ENCODE data around the gene ABCC10. TPM values are rescaled to one million over a fixed set of nuclear protein-coding genes. Genes with fewer than 3 reads are reported as not detected.

Gene ABCC10
- total and polyA plus RNA-seq, 7 donors, result 2.4 to 25.0 (median 12.2) TPM

DNA sequence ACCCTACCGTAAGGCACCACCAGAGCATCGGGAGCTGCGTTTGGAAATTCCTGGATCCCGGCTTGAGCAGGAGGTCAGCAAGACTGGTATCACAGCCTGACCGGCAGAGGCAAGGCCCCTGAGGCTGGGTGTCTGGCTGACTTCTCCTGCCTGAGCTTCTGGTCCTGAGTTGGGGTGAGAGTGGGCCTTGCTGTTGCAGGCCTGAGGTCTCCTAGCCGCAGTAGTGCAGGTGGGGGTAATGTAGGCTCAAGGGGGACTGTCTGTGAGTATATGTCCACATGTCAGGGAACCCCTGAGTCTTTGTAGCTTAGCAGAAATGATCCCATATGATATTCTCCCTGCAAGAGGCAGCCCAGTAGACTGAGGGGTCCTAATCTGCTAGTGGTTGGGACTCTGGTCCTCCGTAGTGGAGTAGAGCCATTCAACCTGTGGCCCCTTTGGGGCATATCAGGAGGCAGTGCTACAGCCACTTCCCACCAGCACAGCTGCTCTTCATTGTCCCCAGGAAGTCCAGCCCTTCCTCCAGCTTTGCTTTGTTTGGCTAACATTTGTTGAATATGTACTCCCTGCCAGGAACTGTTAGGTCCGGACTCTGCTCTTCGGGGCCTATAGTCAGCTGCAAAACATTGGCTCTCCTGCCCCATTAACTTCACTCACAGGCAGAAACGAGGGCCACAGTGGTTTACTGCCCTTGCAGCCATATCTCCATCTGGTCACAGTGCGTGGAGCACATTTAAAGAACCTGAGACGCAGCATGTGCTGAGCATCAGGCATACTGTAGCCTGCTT is 71.9 kb downstream of the ABCC10 start:
- Histone ChIP-seq H3K36me3 (peaks cover 31 to 65% (median 54%) of the 10 kb centered on the region in 4 donors), H3K27ac (no peak overlapping the region), H3K4me3 (no peak overlapping the region), H3K4me1 (peaks cover 0 to 26% (median 25%) of the 10 kb centered on the region in 4 donors), H3K9me3 (no peaks in the 10 kb centered on the region), H3K27me3 (no peaks in the 10 kb centered on the region)
- no peak for DNase-seq
- TF ChIP-seq EP300 (IDR thresholded peaks at IDR 0.05) (no peak), POLR2A (IDR thresholded peaks at IDR 0.05) (no peak), POLR2AphosphoS5 (IDR thresholded peaks at IDR 0.05) (no peak)
- TF ChIP-seq, protein P1, sequence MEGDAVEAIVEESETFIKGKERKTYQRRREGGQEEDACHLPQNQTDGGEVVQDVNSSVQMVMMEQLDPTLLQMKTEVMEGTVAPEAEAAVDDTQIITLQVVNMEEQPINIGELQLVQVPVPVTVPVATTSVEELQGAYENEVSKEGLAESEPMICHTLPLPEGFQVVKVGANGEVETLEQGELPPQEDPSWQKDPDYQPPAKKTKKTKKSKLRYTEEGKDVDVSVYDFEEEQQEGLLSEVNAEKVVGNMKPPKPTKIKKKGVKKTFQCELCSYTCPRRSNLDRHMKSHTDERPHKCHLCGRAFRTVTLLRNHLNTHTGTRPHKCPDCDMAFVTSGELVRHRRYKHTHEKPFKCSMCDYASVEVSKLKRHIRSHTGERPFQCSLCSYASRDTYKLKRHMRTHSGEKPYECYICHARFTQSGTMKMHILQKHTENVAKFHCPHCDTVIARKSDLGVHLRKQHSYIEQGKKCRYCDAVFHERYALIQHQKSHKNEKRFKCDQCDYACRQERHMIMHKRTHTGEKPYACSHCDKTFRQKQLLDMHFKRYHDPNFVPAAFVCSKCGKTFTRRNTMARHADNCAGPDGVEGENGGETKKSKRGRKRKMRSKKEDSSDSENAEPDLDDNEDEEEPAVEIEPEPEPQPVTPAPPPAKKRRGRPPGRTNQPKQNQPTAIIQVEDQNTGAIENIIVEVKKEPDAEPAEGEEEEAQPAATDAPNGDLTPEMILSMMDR (IDR thresholded peaks at IDR 0.05), result no peak
- 90 to 91% methylated on average over 12 of the region's 12 CpGs for WGBS, 2 donors
- intact Hi-C loops (cut with DNase I), result no loop called here

Small RNA genes within 50 kb of the gene (small RNA-seq; reads per million reads assigned to genes)
- gene MIR6780B (0 reads per million in 3 donors), gene RNU6-1113P (0 reads per million in 3 donors)

Other genes with a start within 250 kb of the ABCC10 start
- 10 to 100 TPM; 21.7 to 49.6 (median 31.9) TPM for gene CUL9, start 245.3 kb upstream of the ABCC10 start, total RNA-seq
- 10 to 100 TPM in 2 of 3 donors, 1 to 10 TPM in 1; 5.1 to 32.9 (median 12.6) TPM for gene CUL9, start 245.3 kb upstream of the ABCC10 start, polyA plus RNA-seq
- gene DNPH1, start 198.1 kb upstream of the ABCC10 start, total RNA-seq, result 10 to 100 TPM; 32.1 to 96.0 (median 90.3) TPM
- 100 to 1,000 TPM; 155 to 188 (median 163) TPM for gene DNPH1, start 198.1 kb upstream of the ABCC10 start, polyA plus RNA-seq
- gene TTBK1, start 184.1 kb upstream of the ABCC10 start, total RNA-seq, result under 1 TPM in 3 of 4 donors, not detected in 1; under 0.01 to 0.55 (median 0.27) TPM
- gene TTBK1, start 184.1 kb upstream of the ABCC10 start, polyA plus RNA-seq, result under 1 TPM; under 0.01 to 0.41 (median 0.23) TPM
- not detected for gene SLC22A7, start 129.3 kb upstream of the ABCC10 start, total RNA-seq
- gene SLC22A7, start 129.3 kb upstream of the ABCC10 start, polyA plus RNA-seq, result not detected
- not detected for gene CRIP3, start 118.7 kb upstream of the ABCC10 start, total RNA-seq
- 1 to 10 TPM in 1 of 3 donors, not detected in 2; 5.2 TPM for gene CRIP3, start 118.7 kb upstream of the ABCC10 start, polyA plus RNA-seq
- 10 to 100 TPM; 11.7 to 19.1 (median 15.1) TPM for gene ZNF318, start 57.9 kb upstream of the ABCC10 start, total RNA-seq
- 10 to 100 TPM in 1 of 3 donors, 1 to 10 TPM in 2; 2.1 to 12.7 (median 2.4) TPM for gene ZNF318, start 57.9 kb upstream of the ABCC10 start, polyA plus RNA-seq
- not detected for gene DLK2, start 28.0 kb downstream of the ABCC10 start, total RNA-seq
- gene DLK2, start 28.0 kb downstream of the ABCC10 start, polyA plus RNA-seq, result under 1 TPM in 1 of 3 donors, not detected in 2; 0.64 TPM
- gene TJAP1, start 50.0 kb downstream of the ABCC10 start, total RNA-seq, result 10 to 100 TPM; 14.8 to 27.1 (median 23.6) TPM
- 10 to 100 TPM in 1 of 3 donors, 1 to 10 TPM in 2; 3.0 to 20.0 (median 9.0) TPM for gene TJAP1, start 50.0 kb downstream of the ABCC10 start, polyA plus RNA-seq
- 1 to 10 TPM in 2 of 4 donors, under 1 TPM in 2; 0.33 to 1.1 (median 0.72) TPM for gene LRRC73, start 82.8 kb downstream of the ABCC10 start, total RNA-seq
- gene LRRC73, start 82.8 kb downstream of the ABCC10 start, polyA plus RNA-seq, result under 1 TPM in 1 of 3 donors, not detected in 2; 0.47 TPM
- gene YIPF3, start 89.4 kb downstream of the ABCC10 start, total RNA-seq, result 10 to 100 TPM; 58.4 to 74.2 (median 66.0) TPM
- gene YIPF3, start 89.4 kb downstream of the ABCC10 start, polyA plus RNA-seq, result 10 to 100 TPM; 35.4 to 93.6 (median 42.6) TPM
- gene POLR1C, start 89.5 kb downstream of the ABCC10 start, total RNA-seq, result 10 to 100 TPM; 11.9 to 25.5 (median 19.1) TPM
- gene POLR1C, start 89.5 kb downstream of the ABCC10 start, polyA plus RNA-seq, result 10 to 100 TPM; 12.6 to 39.5 (median 14.3) TPM
- 10 to 100 TPM; 13.7 to 53.7 (median 14.7) TPM for gene XPO5, start 148.5 kb downstream of the ABCC10 start, total RNA-seq
- 10 to 100 TPM in 1 of 3 donors, 1 to 10 TPM in 2; 3.0 to 11.5 (median 7.8) TPM for gene XPO5, start 148.5 kb downstream of the ABCC10 start, polyA plus RNA-seq
- gene POLH, start 148.6 kb downstream of the ABCC10 start, total RNA-seq, result 1 to 10 TPM; 4.9 to 7.8 (median 6.3) TPM
- gene POLH, start 148.6 kb downstream of the ABCC10 start, polyA plus RNA-seq, result 1 to 10 TPM; 1.8 to 6.5 (median 3.0) TPM
- 10 to 100 TPM; 26.8 to 36.6 (median 32.5) TPM for gene GTPBP2, start 201.7 kb downstream of the ABCC10 start, total RNA-seq
- gene GTPBP2, start 201.7 kb downstream of the ABCC10 start, polyA plus RNA-seq, result 10 to 100 TPM; 44.4 to 71.0 (median 70.5) TPM
- 10 to 100 TPM; 13.0 to 32.3 (median 29.8) TPM for gene MAD2L1BP, start 208.3 kb downstream of the ABCC10 start, total RNA-seq
- 10 to 100 TPM; 41.9 to 68.7 (median 49.2) TPM for gene MAD2L1BP, start 208.3 kb downstream of the ABCC10 start, polyA plus RNA-seq
- under 1 TPM in 3 of 4 donors, not detected in 1; under 0.01 to 0.68 (median 0.16) TPM for gene RSPH9, start 217.5 kb downstream of the ABCC10 start, total RNA-seq
- under 1 TPM; 0.25 to 0.60 (median 0.46) TPM for gene RSPH9, start 217.5 kb downstream of the ABCC10 start, polyA plus RNA-seq